ENCODE data around the gene TMEM201.
A peak's percentile ranks its signal among the peaks of the same experiment; 100 is the strongest.

Gene TMEM201

GRCh38 chr1:9658199-9658598 is 69.5 kb downstream of the TMEM201 start:
- Mint-ChIP-seq H3K4me1 (ENCODE audit: low read depth) (peaks cover 88% of the 10 kb centered on the region), H3K27me3 (no peaks in the 10 kb centered on the region), H3K27ac (peak overlapping the region; percentile 99), H3K9me3 (no peaks in the 10 kb centered on the region), H3K36me3 (ENCODE audit: low read depth) (peaks cover 42% of the 10 kb centered on the region), H3K4me3 (peak overlapping the region; percentile 69)

DNA sequence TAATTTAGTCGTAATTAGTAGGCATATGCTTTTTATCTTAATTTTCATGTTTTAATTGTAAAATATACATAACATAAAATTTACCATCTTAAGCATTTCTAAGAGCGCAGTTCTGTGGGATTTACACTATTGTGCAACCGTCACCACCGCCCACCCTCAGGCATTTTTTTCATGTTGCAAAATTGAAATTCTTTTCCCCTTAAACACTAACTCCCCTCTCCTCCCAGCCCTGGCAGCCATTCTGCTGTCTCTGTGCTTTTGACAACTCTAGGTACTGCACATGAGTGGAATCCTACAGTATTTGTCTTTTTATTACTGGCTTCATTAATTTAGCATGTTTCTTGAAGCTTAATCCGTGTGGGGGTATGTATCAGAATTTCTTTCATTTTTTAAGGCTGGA is 70.6 kb downstream of the TMEM201 start:
- Mint-ChIP-seq H3K9me3 (no peaks in the 10 kb centered on the region), H3K4me1 (ENCODE audit: low read depth) (peaks cover 79% of the 10 kb centered on the region), H3K36me3 (ENCODE audit: low read depth) (peaks cover 38% of the 10 kb centered on the region), H3K27me3 (no peaks in the 10 kb centered on the region), H3K27ac (peak overlapping the region; percentile 94), H3K4me3 (peak overlapping the region; percentile 70)

- H3K27me3 Mint-ChIP-seq: no peaks in the 10 kb centered on the region
- H3K36me3 Mint-ChIP-seq (ENCODE audit: low read depth): peaks cover 52% of the 10 kb centered on the region
- peak overlapping the region; percentile 82 for H3K27ac Mint-ChIP-seq
- no peaks in the 10 kb centered on the region for H3K9me3 Mint-ChIP-seq
- H3K4me3 Mint-ChIP-seq: no peak overlapping the region
- peaks cover 76% of the 10 kb centered on the region for H3K4me1 Mint-ChIP-seq (ENCODE audit: low read depth)
Observed at GRCh38 chr1:9663257-9663656, 74.5 kb downstream of the TMEM201 start.
